ENCODE data around the gene TAF5. TPM values are rescaled to one million over a fixed set of nuclear protein-coding genes. Genes with fewer than 3 reads are reported as not detected.

TAF5 gene
- total RNA-seq, 3 donors from 2014 or later, result 3.4 to 7.0 (median 5.9) TPM

- no peak for DNase-seq (ENCODE audit: low spot score in 2 of 2)
- TF ChIP-seq CTCF (IDR thresholded peaks at IDR 0.05) (no peak), POLR2AphosphoS5 (IDR thresholded peaks at IDR 0.05) (no peak), POLR2A (IDR thresholded peaks at IDR 0.05) (no peak)
- H3K9me3 ChIP-seq, result no peaks in the 10 kb centered on the region
- intact Hi-C loops (cut with DNase I; ENCODE audit: low total_unique reads), result loop anchor here (2.0 kb wide), 1 partner anchor 153 kb away; no protein-coding TSS in a partner anchor
- H3K27ac ChIP-seq, result no peak overlapping the region
- H3K27me3 ChIP-seq, result no peaks in the 10 kb centered on the region
- H3K4me1 ChIP-seq, result no peaks in the 10 kb centered on the region
- H3K36me3 ChIP-seq, result peaks cover 6% of the 10 kb centered on the region
- no peak overlapping the region for H3K4me3 ChIP-seq
Observed at GRCh38 chr10:103427866-103428265, 60.1 kb downstream of the TAF5 start.

GRCh38 chr10:103428989-103429643, 61.3 kb downstream of the TAF5 start:
- TF ChIP-seq POLR2A (IDR thresholded peaks at IDR 0.05) (no peak), CTCF (IDR thresholded peaks at IDR 0.05) (no peak), POLR2AphosphoS5 (IDR thresholded peaks at IDR 0.05) (no peak)
- intact Hi-C loops (cut with DNase I; ENCODE audit: low total_unique reads), result no loop called here
- no peaks in the 10 kb centered on the region for H3K36me3 ChIP-seq

GRCh38 chr10:103429647-103430046, 61.9 kb downstream of the TAF5 start:
- Histone ChIP-seq H3K27me3 (no peaks in the 10 kb centered on the region), H3K9me3 (no peaks in the 10 kb centered on the region), H3K4me1 (no peaks in the 10 kb centered on the region), H3K27ac (no peak overlapping the region), H3K4me3 (no peak overlapping the region), H3K36me3 (no peaks in the 10 kb centered on the region)
- intact Hi-C loops (cut with DNase I; ENCODE audit: low total_unique reads), result no loop called here
- TF ChIP-seq CTCF (IDR thresholded peaks at IDR 0.05) (no peak), POLR2AphosphoS5 (IDR thresholded peaks at IDR 0.05) (no peak), POLR2A (IDR thresholded peaks at IDR 0.05) (no peak)
- DNase-seq (ENCODE audit: low spot score in 2 of 2), result no peak

More at GRCh38 chr10:103428989-103429643, 61.3 kb downstream of the TAF5 start:
- no peak overlapping the region for H3K4me3 ChIP-seq
- no peak overlapping the region for H3K27ac ChIP-seq
- H3K27me3 ChIP-seq, result no peaks in the 10 kb centered on the region
- H3K4me1 ChIP-seq, result no peaks in the 10 kb centered on the region
- no peak for DNase-seq (ENCODE audit: low spot score in 2 of 2)
- H3K9me3 ChIP-seq, result no peaks in the 10 kb centered on the region

GRCh38 chr10:103431902-103432301, 64.1 kb downstream of the TAF5 start:
- no peaks in the 10 kb centered on the region for H3K4me1 ChIP-seq
- intact Hi-C loops (cut with DNase I; ENCODE audit: low total_unique reads), result no loop called here
- no peak overlapping the region for H3K27ac ChIP-seq
- H3K9me3 ChIP-seq, result no peaks in the 10 kb centered on the region
- no peak for DNase-seq (ENCODE audit: low spot score in 2 of 2)
- no peaks in the 10 kb centered on the region for H3K36me3 ChIP-seq
- no peaks in the 10 kb centered on the region for H3K27me3 ChIP-seq
- no peak for TF ChIP-seq POLR2AphosphoS5 (IDR thresholded peaks at IDR 0.05)
- no peak for TF ChIP-seq CTCF (IDR thresholded peaks at IDR 0.05)
- TF ChIP-seq POLR2A (IDR thresholded peaks at IDR 0.05), result no peak
- H3K4me3 ChIP-seq, result no peak overlapping the region

GRCh38 chr10:103433858-103434257, 66.1 kb downstream of the TAF5 start:
- no peak for DNase-seq (ENCODE audit: low spot score in 2 of 2)
- Histone ChIP-seq H3K9me3 (no peaks in the 10 kb centered on the region), H3K4me1 (no peaks in the 10 kb centered on the region), H3K27ac (no peak overlapping the region), H3K27me3 (no peaks in the 10 kb centered on the region), H3K36me3 (no peaks in the 10 kb centered on the region), H3K4me3 (no peak overlapping the region)
- no peak for TF ChIP-seq POLR2A (IDR thresholded peaks at IDR 0.05)
- no peak for TF ChIP-seq POLR2AphosphoS5 (IDR thresholded peaks at IDR 0.05)
- no peak for TF ChIP-seq CTCF (IDR thresholded peaks at IDR 0.05)
- intact Hi-C loops (cut with DNase I; ENCODE audit: low total_unique reads), result no loop called here

Other genes starting within 250 kb of the TAF5 start
- 100 to 1,000 TPM in 1 of 3 donors, 10 to 100 TPM in 2; 52.8 to 122 (median 73.1) TPM for gene NT5C2, start 174.7 kb upstream of the TAF5 start, total RNA-seq
- gene RPEL1, start 122.1 kb upstream of the TAF5 start, total RNA-seq, result under 1 TPM in 1 of 3 donors, not detected in 2; 0.33 TPM
- gene INA, start 90.8 kb upstream of the TAF5 start, total RNA-seq, result not detected
- gene PCGF6, start 16.8 kb upstream of the TAF5 start, total RNA-seq, result 10 to 100 TPM; 13.9 to 15.1 (median 14.5) TPM
- 100 to 1,000 TPM; 173 to 204 (median 189) TPM for gene ATP5MK, start 28.5 kb downstream of the TAF5 start, total RNA-seq
- 10 to 100 TPM; 16.2 to 29.1 (median 24.9) TPM for gene PDCD11, start 28.6 kb downstream of the TAF5 start, total RNA-seq
- 10 to 100 TPM; 38.9 to 98.3 (median 58.3) TPM for gene CALHM2, start 84.4 kb downstream of the TAF5 start, total RNA-seq
- not detected for gene CALHM1, start 90.9 kb downstream of the TAF5 start, total RNA-seq
- gene CALHM3, start 111.3 kb downstream of the TAF5 start, total RNA-seq, result not detected
- gene NEURL1, start 125.7 kb downstream of the TAF5 start, total RNA-seq, result 1 to 10 TPM in 1 of 3 donors, under 1 TPM in 2; 0.16 to 1.5 (median 0.33) TPM

Data from breast epithelium (tissue), 4 donors.